Testis (tissue), 2 donors: Measurements from ENCODE around the gene BICC1.

Source experiments
- POLR2A ChIP-seq: fragments of 450-650 bp; IDR thresholded peaks from one replicate; pipeline ENCODE4 v1.6.1; 2017; ENCODE audit warnings: antibody characterized with exemption, mild to moderate bottlenecking, moderate library complexity
- TF ChIP-seq, protein P1 (sequence below), 3 experiments: fragments of 450-650 bp in 2 of 3; fragments of 200-600 bp in 1 of 3; sonication (generic) in 1 of 3; IDR thresholded peaks; one replicate each; pipeline ENCODE4 v1.5.1; 2016 to 2019; ENCODE audit warnings: antibody characterized with exemption in 3 of 3, mild to moderate bottlenecking in 2 of 3, moderate library complexity in 1 of 3

- TF ChIP-seq POLR2A, result no peak
- TF ChIP-seq, protein P1, sequence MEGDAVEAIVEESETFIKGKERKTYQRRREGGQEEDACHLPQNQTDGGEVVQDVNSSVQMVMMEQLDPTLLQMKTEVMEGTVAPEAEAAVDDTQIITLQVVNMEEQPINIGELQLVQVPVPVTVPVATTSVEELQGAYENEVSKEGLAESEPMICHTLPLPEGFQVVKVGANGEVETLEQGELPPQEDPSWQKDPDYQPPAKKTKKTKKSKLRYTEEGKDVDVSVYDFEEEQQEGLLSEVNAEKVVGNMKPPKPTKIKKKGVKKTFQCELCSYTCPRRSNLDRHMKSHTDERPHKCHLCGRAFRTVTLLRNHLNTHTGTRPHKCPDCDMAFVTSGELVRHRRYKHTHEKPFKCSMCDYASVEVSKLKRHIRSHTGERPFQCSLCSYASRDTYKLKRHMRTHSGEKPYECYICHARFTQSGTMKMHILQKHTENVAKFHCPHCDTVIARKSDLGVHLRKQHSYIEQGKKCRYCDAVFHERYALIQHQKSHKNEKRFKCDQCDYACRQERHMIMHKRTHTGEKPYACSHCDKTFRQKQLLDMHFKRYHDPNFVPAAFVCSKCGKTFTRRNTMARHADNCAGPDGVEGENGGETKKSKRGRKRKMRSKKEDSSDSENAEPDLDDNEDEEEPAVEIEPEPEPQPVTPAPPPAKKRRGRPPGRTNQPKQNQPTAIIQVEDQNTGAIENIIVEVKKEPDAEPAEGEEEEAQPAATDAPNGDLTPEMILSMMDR (IDR thresholded peaks at IDR 0.05), result no peak
Observed at GRCh38 chr10:58599927-58600553, 87.4 kb downstream of the BICC1 start.
